Large intestine (tissue), 3 donors: ENCODE data around the gene CLDN5. TPM values are rescaled to one million over a fixed set of nuclear protein-coding genes. Genes with fewer than 3 reads are reported as not detected.
"Not testable (repeated sequence)": the region's sequence is repeated elsewhere in the genome, so short reads cannot be mapped to it uniquely, and the experiment has no call there.

Source experiments
- DNase-seq, 2 donors: peaks; one replicate each; pipeline versions ENCODE4 v3.0.0 to v3.0.0-alpha.2; 2013
- H3K27ac ChIP-seq: one replicate; pipeline ENCODE4 v1.5.1; 2013; ENCODE audit warnings: low read length
- H3K27me3 ChIP-seq: 2 replicates; pipeline ENCODE4 v1.6.1; 2013; ENCODE audit warnings: low read length; ENCODE audit not compliant: control insufficient read depth, insufficient read depth
- H3K36me3 ChIP-seq: 2 replicates; pipeline ENCODE4 v1.6.1; 2013; ENCODE audit warnings: low read length; ENCODE audit not compliant: control insufficient read depth, insufficient read depth
- H3K4me1 ChIP-seq: one replicate; pipeline ENCODE4 v1.6.1; 2013; ENCODE audit warnings: low read length; ENCODE audit not compliant: control insufficient read depth, insufficient read depth
- H3K4me3 ChIP-seq: one replicate; pipeline ENCODE4 v1.5.1; 2013; ENCODE audit warnings: low read length
- H3K9me3 ChIP-seq: one replicate; pipeline ENCODE4 v1.6.1; 2013; ENCODE audit warnings: mild to moderate bottlenecking, low read depth, low read length, moderate library complexity; ENCODE audit not compliant: control insufficient read depth
- WGBS: methylation state at CpG from one replicate; pipeline ENCODE4 v1.1.5; 2013; ENCODE audit warnings: low lambda C conversion rate; ENCODE audit not compliant: insufficient coverage; 5-methylcytosine and 5-hydroxymethylcytosine counted together
- polyA plus RNA-seq: library from polyadenylated mRNA; unstranded; fragments of 120-200 nt; gene quantifications from one replicate; pipeline ENCODE4 v1.2.1, GENCODE V29; 2013

CLDN5 gene
- polyA plus RNA-seq, 1 donor = 12.4 TPM

DNA sequence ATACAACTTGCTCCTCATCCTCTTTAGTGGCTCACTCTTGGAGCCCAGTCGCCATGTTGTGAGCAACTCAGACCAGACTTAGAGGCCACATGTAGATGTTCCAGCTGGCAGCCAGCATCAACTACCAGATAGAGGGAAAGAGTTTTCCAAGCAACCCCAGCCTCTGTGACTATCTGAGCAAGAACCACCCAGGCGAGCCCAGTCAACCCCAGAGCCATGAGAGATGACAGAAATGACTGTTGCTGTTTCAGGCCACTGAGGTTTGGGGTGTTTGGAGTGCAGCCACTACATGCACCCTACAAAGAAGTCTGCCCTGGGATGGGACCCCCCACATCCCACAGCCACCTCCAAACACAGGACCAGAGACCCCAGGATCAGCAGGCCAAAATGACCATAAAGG, 24.8 kb upstream of the CLDN5 start:
- no peaks in the 10 kb centered on the region for H3K36me3 ChIP-seq
- no peak for DNase-seq
- H3K27ac ChIP-seq = no peak overlapping the region
- no peaks in the 10 kb centered on the region for H3K27me3 ChIP-seq
- H3K9me3 ChIP-seq = no peaks in the 10 kb centered on the region
- H3K4me1 ChIP-seq = no peaks in the 10 kb centered on the region
- no CpG with 5 or more reads among the region's 2 CpGs for WGBS
- no peak overlapping the region for H3K4me3 ChIP-seq

DNA sequence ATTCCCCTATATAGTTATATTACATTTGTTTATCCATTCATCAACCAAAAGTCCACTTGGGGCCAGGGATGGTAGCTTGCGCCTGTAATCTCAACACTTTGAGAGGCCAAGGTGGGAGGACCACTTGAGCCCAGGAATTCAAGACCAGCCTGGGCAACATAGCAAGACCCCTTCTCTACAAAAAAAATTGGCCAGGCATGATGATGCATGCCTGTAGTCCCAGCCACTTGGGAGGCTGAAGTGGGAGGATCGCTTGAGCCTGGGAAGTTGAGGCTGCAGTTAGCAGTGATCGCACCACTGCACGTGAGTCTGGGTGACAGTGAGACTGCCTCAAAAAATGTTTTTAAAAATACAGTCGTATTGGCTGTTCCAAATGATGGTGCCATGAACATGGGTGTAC, 24.2 kb upstream of the CLDN5 start:
- not testable (repeated sequence) for H3K27ac ChIP-seq, H3K36me3 ChIP-seq, DNase-seq, H3K9me3 ChIP-seq, H3K4me1 ChIP-seq, H3K27me3 ChIP-seq, H3K4me3 ChIP-seq
- no CpG with 5 or more reads among the region's 5 CpGs for WGBS

GRCh38 chr22:19547620-19548019, 23.4 kb upstream of the CLDN5 start:
- H3K4me1 ChIP-seq = no peaks in the 10 kb centered on the region
- DNase-seq = no peak
- H3K27me3 ChIP-seq = no peaks in the 10 kb centered on the region
- H3K27ac ChIP-seq = no peak overlapping the region
- no CpG with 5 or more reads among the region's 8 CpGs for WGBS
- no peaks in the 10 kb centered on the region for H3K9me3 ChIP-seq
- H3K4me3 ChIP-seq = no peak overlapping the region
- no peaks in the 10 kb centered on the region for H3K36me3 ChIP-seq

DNA sequence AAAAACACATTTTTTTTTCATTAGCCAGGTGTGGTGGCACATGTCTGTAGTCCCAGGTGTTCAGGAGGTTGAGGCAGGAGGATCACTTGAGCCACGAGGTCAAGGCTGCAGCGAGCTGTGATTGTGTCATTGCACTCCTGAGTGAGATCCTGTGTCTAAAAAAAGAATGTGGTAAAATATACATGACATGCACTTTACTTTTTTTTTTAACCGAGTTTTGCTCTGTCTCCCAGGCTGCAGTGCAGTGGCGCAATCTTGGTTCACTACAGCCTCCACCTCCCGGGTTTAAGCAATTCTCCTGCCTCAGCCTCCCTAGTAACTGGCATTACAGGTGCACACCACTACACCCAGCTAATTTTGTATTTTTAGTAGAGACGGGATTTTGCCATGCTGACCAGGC, 22.5 kb upstream of the CLDN5 start:
- Histone ChIP-seq H3K27ac (no peak overlapping the region), H3K36me3 (no peaks in the 10 kb centered on the region), H3K9me3 (no peaks in the 10 kb centered on the region), H3K4me1 (no peaks in the 10 kb centered on the region), H3K4me3 (no peak overlapping the region), H3K27me3 (no peaks in the 10 kb centered on the region)
- WGBS = no CpG with 5 or more reads among the region's 6 CpGs
- no peak for DNase-seq

GRCh38 chr22:19545935-19546207, 21.7 kb upstream of the CLDN5 start:
- Histone ChIP-seq H3K4me3 (no peak overlapping the region), H3K27ac (no peak overlapping the region), H3K27me3 (no peaks in the 10 kb centered on the region), H3K4me1 (no peaks in the 10 kb centered on the region), H3K9me3 (no peaks in the 10 kb centered on the region), H3K36me3 (no peaks in the 10 kb centered on the region)
- DNase-seq = no peak
- WGBS = no CpG with 5 or more reads among the region's 5 CpGs

GRCh38 chr22:19543970-19544708, 19.9 kb upstream of the CLDN5 start:
- no peaks in the 10 kb centered on the region for H3K27me3 ChIP-seq
- no peaks in the 10 kb centered on the region for H3K9me3 ChIP-seq
- H3K27ac ChIP-seq = no peak overlapping the region
- no peaks in the 10 kb centered on the region for H3K4me1 ChIP-seq
- H3K36me3 ChIP-seq = no peaks in the 10 kb centered on the region
- no peak overlapping the region for H3K4me3 ChIP-seq
- DNase-seq = peak; percentile 53 to 56
- WGBS = no CpG with 5 or more reads among the region's 16 CpGs

GRCh38 chr22:19540394-19540793, 16.2 kb upstream of the CLDN5 start:
- no peak overlapping the region for H3K4me3 ChIP-seq
- no peaks in the 10 kb centered on the region for H3K27me3 ChIP-seq
- no peaks in the 10 kb centered on the region for H3K36me3 ChIP-seq
- no peaks in the 10 kb centered on the region for H3K9me3 ChIP-seq
- no peak overlapping the region for H3K27ac ChIP-seq
- no peak for DNase-seq
- H3K4me1 ChIP-seq = no peaks in the 10 kb centered on the region

- Histone ChIP-seq H3K27me3 (no peaks in the 10 kb centered on the region), H3K27ac (no peak overlapping the region), H3K4me1 (no peaks in the 10 kb centered on the region), H3K36me3 (no peaks in the 10 kb centered on the region), H3K4me3 (no peak overlapping the region), H3K9me3 (no peaks in the 10 kb centered on the region)
- 57% methylated on average over 1 of the region's 5 CpGs for WGBS
- DNase-seq = no peak
Measured at GRCh38 chr22:19537941-19538488, 13.8 kb upstream of the CLDN5 start.

DNA sequence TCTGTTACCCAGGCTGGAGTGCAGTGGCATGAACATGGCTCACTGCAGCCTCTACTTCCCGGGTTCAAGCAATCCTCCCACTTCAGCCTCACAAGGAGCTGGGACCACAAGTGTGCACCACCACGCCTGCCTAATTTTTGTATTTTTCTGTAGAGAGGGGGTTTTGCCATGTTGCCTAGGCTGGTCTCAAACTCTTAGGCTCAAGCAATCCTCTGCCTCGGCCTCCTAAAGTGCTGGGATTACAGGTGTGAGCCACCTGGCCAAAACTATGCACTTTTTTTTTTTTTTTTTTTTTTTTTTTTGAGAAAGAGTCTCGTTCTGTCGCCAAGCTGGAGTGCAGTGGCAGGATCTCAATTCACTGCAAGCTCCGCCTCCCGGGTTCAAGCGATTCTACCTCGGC, 12.4 kb upstream of the CLDN5 start:
- Histone ChIP-seq H3K27ac (no peak overlapping the region), H3K36me3 (no peaks in the 10 kb centered on the region), H3K4me3 (no peak overlapping the region), H3K4me1 (no peaks in the 10 kb centered on the region), H3K27me3 (no peaks in the 10 kb centered on the region), H3K9me3 (no peaks in the 10 kb centered on the region)
- no peak for DNase-seq
- WGBS = no CpG with 5 or more reads among the region's 9 CpGs

DNA sequence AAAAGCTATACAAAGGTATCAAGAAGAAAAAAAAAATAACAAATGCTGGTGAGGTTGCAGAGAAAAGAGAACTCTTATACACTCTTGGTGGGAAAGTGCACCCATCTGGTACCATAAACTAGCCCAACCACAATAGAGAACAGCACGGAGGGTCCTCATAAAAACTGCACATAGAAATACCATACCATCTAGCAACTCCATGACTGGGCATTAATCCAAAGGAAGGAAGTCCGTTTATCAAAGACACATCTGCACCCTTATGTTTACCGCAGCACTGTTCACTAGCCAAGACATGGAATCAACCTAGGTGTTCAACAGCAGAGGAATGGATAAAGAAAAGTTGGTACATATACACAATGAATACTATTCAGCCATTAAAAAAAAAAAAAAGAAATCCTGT, 10.8 kb upstream of the CLDN5 start:
- H3K36me3 ChIP-seq = no peaks in the 10 kb centered on the region
- H3K4me1 ChIP-seq = no peaks in the 10 kb centered on the region
- no peaks in the 10 kb centered on the region for H3K27me3 ChIP-seq
- no peak overlapping the region for H3K27ac ChIP-seq
- no peak overlapping the region for H3K4me3 ChIP-seq
- no CpG with 5 or more reads among the region's 3 CpGs for WGBS
- DNase-seq = no peak
- no peaks in the 10 kb centered on the region for H3K9me3 ChIP-seq

DNA sequence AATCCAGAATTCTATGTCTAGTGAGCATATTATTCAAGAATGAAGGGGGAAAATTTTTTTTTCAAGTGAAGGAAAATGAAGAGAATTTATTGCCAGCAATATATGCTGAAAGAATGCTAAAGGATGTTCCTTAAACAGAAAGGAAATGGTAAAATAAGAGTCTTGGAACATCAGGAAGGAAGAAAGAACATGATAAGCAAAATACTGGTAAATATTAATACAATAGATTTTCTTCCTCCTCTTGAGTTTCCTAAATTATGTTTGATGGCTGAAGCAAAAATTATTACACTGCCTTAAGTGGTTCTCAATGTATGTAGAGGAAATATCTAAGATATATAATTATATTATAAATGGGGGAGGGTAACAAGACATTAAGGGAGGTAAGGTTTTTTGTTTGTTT, 9.6 kb upstream of the CLDN5 start:
- Histone ChIP-seq H3K36me3 (no peaks in the 10 kb centered on the region), H3K27ac (no peak overlapping the region), H3K4me1 (no peaks in the 10 kb centered on the region), H3K4me3 (no peak overlapping the region), H3K27me3 (no peaks in the 10 kb centered on the region), H3K9me3 (no peaks in the 10 kb centered on the region)
- DNase-seq = no peak
